IPS-11a (cell line): Measurements from ENCODE around the gene JAG1.

ENCODE experiments used
- H3K4me3 ChIP-seq: one replicate; pipeline ENCODE4 v1.5.1; 2013; ENCODE audit warnings: low read depth, low read length, control low read depth

Gene JAG1

GRCh38 chr20:10699941-10700340, 26.1 kb upstream of the JAG1 start:
- H3K4me3 ChIP-seq, result no peak overlapping the region

DNA sequence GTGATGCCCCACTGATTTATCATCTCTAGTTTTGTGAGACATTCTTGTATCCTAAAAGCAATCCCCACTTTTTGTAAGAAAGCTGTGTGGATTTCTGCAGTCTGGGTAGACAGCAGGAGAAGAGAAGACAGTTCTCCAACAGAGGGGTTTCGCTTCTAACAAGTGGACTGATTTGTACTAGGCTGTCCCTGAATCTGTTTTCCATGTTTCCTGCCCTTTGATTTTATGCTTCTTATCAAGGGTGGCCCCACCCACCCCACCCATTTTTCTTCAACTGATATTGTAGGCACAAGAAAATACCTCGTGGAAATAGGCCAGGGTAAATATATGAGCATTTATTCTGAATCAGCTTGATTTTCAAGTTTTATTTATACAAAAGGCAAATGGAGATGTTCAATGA, 25.7 kb upstream of the JAG1 start:
- H3K4me3 ChIP-seq, result no peak overlapping the region

- no peak overlapping the region for H3K4me3 ChIP-seq
Measured at GRCh38 chr20:10696650-10697049, 22.9 kb upstream of the JAG1 start.

GRCh38 chr20:10689385-10689784, 15.6 kb upstream of the JAG1 start:
- no peak overlapping the region for H3K4me3 ChIP-seq

- no peak overlapping the region for H3K4me3 ChIP-seq
Measured at GRCh38 chr20:10687895-10688294, 14.1 kb upstream of the JAG1 start.

GRCh38 chr20:10686356-10687133, 12.7 kb upstream of the JAG1 start:
- H3K4me3 ChIP-seq, result no peak overlapping the region

- H3K4me3 ChIP-seq, result no peak overlapping the region
Measured at GRCh38 chr20:10683537-10683936, 9.7 kb upstream of the JAG1 start.

- H3K4me3 ChIP-seq, result no peak overlapping the region
Measured at GRCh38 chr20:10682939-10683338, 9.1 kb upstream of the JAG1 start.

DNA sequence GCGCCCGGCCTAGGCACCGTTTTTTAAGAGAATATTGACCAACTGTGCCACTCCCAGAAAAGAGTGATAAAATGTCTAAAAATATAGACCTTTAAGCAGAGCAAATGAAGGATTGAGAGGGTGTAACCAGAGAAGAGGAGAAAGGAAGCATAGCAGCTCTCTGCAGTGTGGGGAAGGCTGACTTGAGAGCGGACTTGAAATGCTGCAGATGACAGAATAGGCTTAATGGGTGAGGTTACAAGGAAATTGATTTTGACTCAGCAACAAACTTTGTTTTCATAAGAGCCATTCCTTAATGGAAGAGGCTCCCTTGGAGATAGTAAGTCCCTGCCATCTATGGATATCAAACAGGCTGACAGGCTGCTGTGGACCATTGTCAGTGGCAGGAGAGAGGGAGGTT, 7.7 kb upstream of the JAG1 start:
- no peak overlapping the region for H3K4me3 ChIP-seq

DNA sequence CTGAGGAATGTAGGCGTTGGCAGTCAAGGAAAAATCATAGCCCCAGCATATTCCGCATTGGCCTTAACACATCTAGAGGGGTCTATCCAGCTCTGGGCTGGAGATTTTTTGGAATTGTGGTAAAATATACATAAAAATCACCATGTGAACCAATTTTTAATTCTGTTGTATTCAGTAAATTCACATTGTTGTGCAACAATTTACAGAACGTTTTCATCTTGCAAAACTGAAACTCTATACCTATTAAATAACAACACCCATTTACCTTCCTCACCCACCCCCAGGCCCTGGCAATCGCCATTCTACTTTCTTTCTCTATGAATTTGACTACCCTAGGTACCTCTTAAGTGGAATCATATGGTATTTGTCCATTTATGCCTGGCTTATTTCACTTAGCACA, 6.8 kb upstream of the JAG1 start:
- H3K4me3 ChIP-seq, result no peak overlapping the region

DNA sequence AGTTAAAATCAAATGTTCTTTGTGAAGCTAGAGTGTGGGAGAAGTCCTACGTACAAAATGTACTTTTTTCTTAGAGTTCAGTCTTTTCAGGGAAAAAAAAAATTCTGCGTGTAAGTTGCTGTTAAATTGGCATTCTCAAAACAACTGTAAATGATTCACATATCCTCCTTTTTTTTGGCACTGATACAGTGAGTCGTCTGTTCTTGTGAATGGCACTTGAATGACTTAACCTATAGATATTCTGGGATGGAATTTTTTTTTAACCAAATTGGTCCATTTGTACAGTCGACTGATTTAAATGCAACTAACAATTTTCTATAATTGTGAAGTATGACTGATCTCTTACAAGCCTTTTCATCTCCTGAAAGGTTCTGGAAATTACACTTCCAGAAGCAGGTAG, 5.5 kb upstream of the JAG1 start:
- no peak overlapping the region for H3K4me3 ChIP-seq

DNA sequence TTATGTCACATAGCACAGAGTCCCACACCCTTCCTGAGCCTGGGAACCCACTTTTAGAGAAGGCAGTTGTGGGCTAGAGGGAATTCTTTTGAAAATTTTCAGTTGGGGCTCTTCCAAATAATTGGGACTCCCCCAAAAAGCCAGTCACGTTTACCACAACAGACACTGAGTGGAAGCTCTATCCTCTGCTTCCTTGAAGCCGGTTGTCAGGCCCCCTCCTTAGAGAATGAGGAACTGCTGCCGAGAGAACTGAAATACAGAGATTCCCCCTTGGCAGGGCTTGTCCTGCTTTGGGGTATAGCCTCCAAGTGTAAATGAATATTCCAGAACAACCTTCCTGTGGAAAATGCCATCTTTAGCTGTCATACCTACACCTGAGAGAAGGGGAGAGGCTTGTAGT, 2.7 kb upstream of the JAG1 start:
- H3K4me3 ChIP-seq, result no peak overlapping the region

- no peak overlapping the region for H3K4me3 ChIP-seq
Measured at GRCh38 chr20:10675450-10675848, 1.6 kb upstream of the JAG1 start.

DNA sequence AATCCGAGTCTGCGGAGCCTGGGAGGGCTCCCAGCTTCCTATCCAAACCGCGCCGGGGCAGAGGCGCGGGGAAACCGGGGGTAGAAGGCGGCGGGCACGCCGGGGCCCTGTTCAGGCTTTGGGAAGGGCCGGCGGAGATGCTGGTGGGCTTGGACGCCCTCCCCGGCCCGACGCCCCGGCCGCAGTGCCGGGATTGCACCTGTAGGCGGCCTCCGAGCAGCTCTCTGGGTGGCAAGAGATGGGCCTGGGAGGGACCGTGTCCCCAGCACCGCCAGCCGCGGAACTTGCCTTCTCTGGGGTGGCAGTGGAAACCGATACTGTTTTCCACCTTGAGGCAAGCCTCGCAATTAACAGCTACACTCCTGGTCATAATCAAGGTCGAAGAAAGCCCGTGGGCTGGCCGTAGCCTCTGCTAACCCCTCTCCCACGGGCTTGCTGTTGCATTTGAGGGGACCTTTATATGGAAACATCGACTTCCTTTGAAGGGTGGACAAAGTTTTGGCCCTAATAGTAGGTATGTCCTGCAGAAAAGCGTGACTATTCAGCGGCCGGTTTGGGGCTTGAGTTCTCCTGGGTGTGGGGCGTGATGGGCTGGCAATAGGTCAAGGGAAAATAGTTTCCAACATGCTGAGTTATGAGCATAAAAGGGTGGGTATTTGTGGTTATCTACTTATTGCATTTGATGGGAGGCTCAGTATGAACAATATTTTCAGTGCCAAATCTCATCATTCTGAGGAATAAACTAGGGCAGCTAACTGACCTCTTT, 1.1 kb upstream of the JAG1 start:
- H3K4me3 ChIP-seq, result peak overlapping the region; percentile 74

DNA sequence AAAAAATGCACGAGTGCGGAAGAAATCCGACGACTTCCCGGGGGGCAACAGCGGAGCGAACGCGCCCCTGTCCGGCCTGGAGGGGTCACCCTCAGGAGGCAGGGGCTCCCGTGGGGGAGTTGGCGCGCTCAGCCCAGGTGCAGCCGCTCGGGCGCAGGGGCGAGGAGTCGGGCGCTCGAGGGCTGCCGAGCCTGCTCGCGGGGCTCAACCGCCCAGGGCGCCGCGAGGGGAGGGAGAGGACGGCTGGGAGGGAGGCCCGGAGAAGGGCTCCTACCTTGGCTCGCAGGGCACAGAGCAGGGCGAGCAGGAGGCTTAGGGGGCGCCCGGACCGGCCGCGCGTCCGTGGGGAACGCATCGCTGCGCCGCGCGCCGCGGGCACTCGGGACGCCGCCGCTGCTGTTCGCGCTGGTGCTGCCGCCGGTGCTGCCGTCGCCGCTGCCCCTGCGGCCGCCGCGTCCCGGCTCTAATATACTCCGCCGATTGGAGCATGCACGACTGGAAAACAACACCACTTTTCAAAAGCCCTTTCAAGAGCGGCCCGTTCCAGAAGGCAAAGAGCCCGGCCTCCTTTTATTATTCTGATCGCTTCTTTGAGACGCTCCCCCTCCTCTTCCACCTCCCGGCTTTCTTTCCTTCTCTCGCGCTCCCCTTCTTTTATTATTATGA, 490 bp downstream of the JAG1 start:
- H3K4me3 ChIP-seq, result peak overlapping the region; percentile 74

GRCh38 chr20:10672624-10673127, 1.1 kb downstream of the JAG1 start:
- H3K4me3 ChIP-seq, result peak overlapping the region; percentile 74

GRCh38 chr20:10671919-10672623, 1.7 kb downstream of the JAG1 start:
- H3K4me3 ChIP-seq, result peak overlapping the region; percentile 74

GRCh38 chr20:10671221-10671918, 2.4 kb downstream of the JAG1 start:
- H3K4me3 ChIP-seq, result peak overlapping the region; percentile 74

GRCh38 chr20:10670501-10671220, 3.1 kb downstream of the JAG1 start:
- H3K4me3 ChIP-seq, result no peak overlapping the region
